WI38 (cell line): Measurements from ENCODE around the gene CELSR3.

Source experiments
- H3K4me3 ChIP-seq: 2 replicates; pipeline ENCODE4 v1.5.1; 2011; ENCODE audit warnings: low read depth, mild to moderate bottlenecking, control low read depth, low read length
- CTCF ChIP-seq: IDR thresholded peaks from 2 replicates; pipeline ENCODE4 v1.5.1; 2012; ENCODE audit warnings: low read depth, mild to moderate bottlenecking, control low read depth, low read length

Gene CELSR3

GRCh38 chr3:48693826-48694225 lies 31.1 kb upstream of the CELSR3 start:
- no peak overlapping the region for H3K4me3 ChIP-seq
- TF ChIP-seq CTCF: no peak

- H3K4me3 ChIP-seq: no peak overlapping the region
- TF ChIP-seq CTCF: no peak
These were observed 29.9 kb upstream of the CELSR3 start for GRCh38 chr3:48692551-48692950.

- H3K4me3 ChIP-seq: no peak overlapping the region
- no peak for TF ChIP-seq CTCF
These were observed 28.3 kb upstream of the CELSR3 start for GRCh38 chr3:48690846-48691458.

- no peak overlapping the region for H3K4me3 ChIP-seq
- TF ChIP-seq CTCF: no peak
These were observed 26.7 kb upstream of the CELSR3 start for GRCh38 chr3:48689384-48689783.

GRCh38 chr3:48688737-48689075 lies 26.0 kb upstream of the CELSR3 start:
- TF ChIP-seq CTCF: no peak

GRCh38 chr3:48688032-48688736 lies 25.5 kb upstream of the CELSR3 start:
- H3K4me3 ChIP-seq: no peak overlapping the region
- TF ChIP-seq CTCF: no peak

More at GRCh38 chr3:48688737-48689075, 26.0 kb upstream of the CELSR3 start:
- no peak overlapping the region for H3K4me3 ChIP-seq

GRCh38 chr3:48687220-48687678 lies 24.6 kb upstream of the CELSR3 start:
- no peak overlapping the region for H3K4me3 ChIP-seq
- no peak for TF ChIP-seq CTCF
